ENCODE data around the gene G3BP1. TPM values are rescaled to one million over a fixed set of nuclear protein-coding genes. Genes with fewer than 3 reads are reported as not detected.

The G3BP1 gene
- polyA plus RNA-seq, 1 donor from 2014 or later = 65.5 TPM

DNA sequence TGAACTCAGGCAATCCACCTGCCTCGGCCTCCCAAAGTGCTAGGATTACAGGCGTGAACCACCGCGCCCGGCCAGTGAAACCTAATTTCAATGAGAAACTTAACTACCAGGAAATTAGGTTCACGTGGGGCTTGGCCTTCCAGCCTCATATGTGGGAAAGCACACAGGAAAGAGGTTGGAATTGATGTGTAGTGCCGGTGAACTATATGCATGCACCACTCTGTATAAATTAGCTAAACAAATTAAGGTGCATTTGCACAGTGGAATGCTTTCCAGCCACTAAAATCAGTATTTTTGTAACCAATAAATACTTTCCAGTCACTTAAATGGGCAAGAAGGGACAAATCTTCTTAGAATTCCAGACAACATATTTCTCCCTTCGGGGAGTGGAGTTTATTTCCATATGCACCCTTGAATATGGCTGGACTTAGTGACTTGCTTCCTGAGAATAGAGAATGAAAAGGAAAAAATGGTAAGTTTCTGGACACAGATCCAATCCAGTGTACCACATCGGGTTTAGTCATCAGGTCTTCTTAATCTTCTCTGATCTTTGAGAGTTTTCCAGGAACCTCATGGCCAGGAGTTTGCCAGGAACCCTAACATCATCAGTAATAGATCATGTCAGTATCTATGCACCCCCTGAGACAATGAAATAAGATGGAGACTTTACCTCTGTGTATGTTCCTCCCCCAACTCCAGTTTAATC, 38.2 kb upstream of the G3BP1 start:
- Histone ChIP-seq H3K9me2 (ENCODE audit: insufficient read depth, low read length) (no peaks in the 10 kb centered on the region), H3F3A (ENCODE audit: insufficient read depth, low read length, poor library complexity, severe bottlenecking) (no peaks in the 10 kb centered on the region), H3K36me3 (ENCODE audit: insufficient read depth, low read length) (no peaks in the 10 kb centered on the region), H2AFZ (ENCODE audit: low read depth, low read length) (no peak overlapping the region), H3K27me3 (ENCODE audit: insufficient read depth, low read depth, low read length) (no peaks in the 10 kb centered on the region), H3K4me3 (ENCODE audit: low read length) (no peak overlapping the region), H3K9ac (ENCODE audit: low read length) (no peak overlapping the region), H3K27ac (ENCODE audit: low read length) (no peak overlapping the region), H4K20me1 (ENCODE audit: insufficient read depth) (no peaks in the 10 kb centered on the region), H3K9me3 (ENCODE audit: low read length) (no peaks in the 10 kb centered on the region), H3K79me2 (replicated peaks; ENCODE audit: insufficient read depth, low read length) (no peaks in the 10 kb centered on the region), H3K4me2 (ENCODE audit: low read length) (no peak overlapping the region)
- no peak for TF ChIP-seq TAF1 (IDR thresholded peaks at IDR 0.05; ENCODE audit: low read depth)
- no peak for TF ChIP-seq RAD21 (conservative IDR thresholded peaks at IDR 0.05)
- no peak for TF ChIP-seq POLR2AphosphoS5 (IDR thresholded peaks at IDR 0.05)
- TF ChIP-seq, protein P1, sequence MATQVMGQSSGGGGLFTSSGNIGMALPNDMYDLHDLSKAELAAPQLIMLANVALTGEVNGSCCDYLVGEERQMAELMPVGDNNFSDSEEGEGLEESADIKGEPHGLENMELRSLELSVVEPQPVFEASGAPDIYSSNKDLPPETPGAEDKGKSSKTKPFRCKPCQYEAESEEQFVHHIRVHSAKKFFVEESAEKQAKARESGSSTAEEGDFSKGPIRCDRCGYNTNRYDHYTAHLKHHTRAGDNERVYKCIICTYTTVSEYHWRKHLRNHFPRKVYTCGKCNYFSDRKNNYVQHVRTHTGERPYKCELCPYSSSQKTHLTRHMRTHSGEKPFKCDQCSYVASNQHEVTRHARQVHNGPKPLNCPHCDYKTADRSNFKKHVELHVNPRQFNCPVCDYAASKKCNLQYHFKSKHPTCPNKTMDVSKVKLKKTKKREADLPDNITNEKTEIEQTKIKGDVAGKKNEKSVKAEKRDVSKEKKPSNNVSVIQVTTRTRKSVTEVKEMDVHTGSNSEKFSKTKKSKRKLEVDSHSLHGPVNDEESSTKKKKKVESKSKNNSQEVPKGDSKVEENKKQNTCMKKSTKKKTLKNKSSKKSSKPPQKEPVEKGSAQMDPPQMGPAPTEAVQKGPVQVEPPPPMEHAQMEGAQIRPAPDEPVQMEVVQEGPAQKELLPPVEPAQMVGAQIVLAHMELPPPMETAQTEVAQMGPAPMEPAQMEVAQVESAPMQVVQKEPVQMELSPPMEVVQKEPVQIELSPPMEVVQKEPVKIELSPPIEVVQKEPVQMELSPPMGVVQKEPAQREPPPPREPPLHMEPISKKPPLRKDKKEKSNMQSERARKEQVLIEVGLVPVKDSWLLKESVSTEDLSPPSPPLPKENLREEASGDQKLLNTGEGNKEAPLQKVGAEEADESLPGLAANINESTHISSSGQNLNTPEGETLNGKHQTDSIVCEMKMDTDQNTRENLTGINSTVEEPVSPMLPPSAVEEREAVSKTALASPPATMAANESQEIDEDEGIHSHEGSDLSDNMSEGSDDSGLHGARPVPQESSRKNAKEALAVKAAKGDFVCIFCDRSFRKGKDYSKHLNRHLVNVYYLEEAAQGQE (IDR thresholded peaks at IDR 0.05; ENCODE audit: borderline replicate concordance) = no peak
- TF ChIP-seq, protein P2, sequence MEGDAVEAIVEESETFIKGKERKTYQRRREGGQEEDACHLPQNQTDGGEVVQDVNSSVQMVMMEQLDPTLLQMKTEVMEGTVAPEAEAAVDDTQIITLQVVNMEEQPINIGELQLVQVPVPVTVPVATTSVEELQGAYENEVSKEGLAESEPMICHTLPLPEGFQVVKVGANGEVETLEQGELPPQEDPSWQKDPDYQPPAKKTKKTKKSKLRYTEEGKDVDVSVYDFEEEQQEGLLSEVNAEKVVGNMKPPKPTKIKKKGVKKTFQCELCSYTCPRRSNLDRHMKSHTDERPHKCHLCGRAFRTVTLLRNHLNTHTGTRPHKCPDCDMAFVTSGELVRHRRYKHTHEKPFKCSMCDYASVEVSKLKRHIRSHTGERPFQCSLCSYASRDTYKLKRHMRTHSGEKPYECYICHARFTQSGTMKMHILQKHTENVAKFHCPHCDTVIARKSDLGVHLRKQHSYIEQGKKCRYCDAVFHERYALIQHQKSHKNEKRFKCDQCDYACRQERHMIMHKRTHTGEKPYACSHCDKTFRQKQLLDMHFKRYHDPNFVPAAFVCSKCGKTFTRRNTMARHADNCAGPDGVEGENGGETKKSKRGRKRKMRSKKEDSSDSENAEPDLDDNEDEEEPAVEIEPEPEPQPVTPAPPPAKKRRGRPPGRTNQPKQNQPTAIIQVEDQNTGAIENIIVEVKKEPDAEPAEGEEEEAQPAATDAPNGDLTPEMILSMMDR (IDR thresholded peaks at IDR 0.05; ENCODE audit: poor library complexity, severe bottlenecking) = no peak
- no peak for TF ChIP-seq EP300 (conservative IDR thresholded peaks at IDR 0.05; ENCODE audit: poor library complexity, severe bottlenecking)
- TF ChIP-seq MXI1 (conservative IDR thresholded peaks at IDR 0.05; ENCODE audit: poor library complexity, severe bottlenecking) = no peak

DNA sequence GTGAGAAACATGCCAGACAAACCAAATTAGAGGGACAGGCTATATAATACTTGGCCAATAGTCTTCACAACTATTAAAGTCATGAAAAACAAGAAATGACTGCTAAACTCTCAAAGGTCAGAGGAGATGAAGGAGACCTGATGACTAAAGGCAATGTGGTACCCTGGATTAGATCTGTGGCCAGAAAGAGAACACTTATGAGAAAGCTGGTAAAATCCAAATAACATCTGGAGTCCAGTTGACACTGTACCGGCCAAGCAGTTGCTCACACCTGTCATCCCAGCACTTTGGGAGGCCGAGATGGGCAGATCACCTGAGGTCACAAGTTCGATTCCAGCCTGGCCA, 37.7 kb upstream of the G3BP1 start:
- H3K27me3 ChIP-seq (ENCODE audit: insufficient read depth, low read depth, low read length) = no peaks in the 10 kb centered on the region
- H3K9me3 ChIP-seq (ENCODE audit: low read length) = no peaks in the 10 kb centered on the region
- no peak overlapping the region for H3K4me3 ChIP-seq (ENCODE audit: low read length)
- no peak overlapping the region for H3K27ac ChIP-seq (ENCODE audit: low read length)
- H3K9me2 ChIP-seq (ENCODE audit: insufficient read depth, low read length) = no peaks in the 10 kb centered on the region
- H3F3A ChIP-seq (ENCODE audit: insufficient read depth, low read length, poor library complexity, severe bottlenecking) = no peaks in the 10 kb centered on the region
- H4K20me1 ChIP-seq (ENCODE audit: insufficient read depth) = no peaks in the 10 kb centered on the region
- H3K79me2 ChIP-seq (replicated peaks; ENCODE audit: insufficient read depth, low read length) = no peaks in the 10 kb centered on the region
- no peaks in the 10 kb centered on the region for H3K36me3 ChIP-seq (ENCODE audit: insufficient read depth, low read length)
- H3K9ac ChIP-seq (ENCODE audit: low read length) = no peak overlapping the region
- TF ChIP-seq EP300 (conservative IDR thresholded peaks at IDR 0.05; ENCODE audit: poor library complexity, severe bottlenecking) = no peak
- TF ChIP-seq, protein P1 (IDR thresholded peaks at IDR 0.05; ENCODE audit: borderline replicate concordance) = no peak
- no peak for TF ChIP-seq EZH2 (IDR thresholded peaks at IDR 0.05; ENCODE audit: borderline replicate concordance, insufficient read depth, low read length, poor library complexity, severe bottlenecking)
- TF ChIP-seq MXI1 (conservative IDR thresholded peaks at IDR 0.05; ENCODE audit: poor library complexity, severe bottlenecking) = no peak
- no peak for TF ChIP-seq SMC3 (conservative IDR thresholded peaks at IDR 0.05; ENCODE audit: poor library complexity)
- no peak overlapping the region for H3K4me2 ChIP-seq (ENCODE audit: low read length)
- H2AFZ ChIP-seq (ENCODE audit: low read depth, low read length) = no peak overlapping the region

Data from neural cell (in vitro differentiated cells).